ENCODE measurements around the gene ICA1L. TPM values are rescaled to one million over a fixed set of nuclear protein-coding genes. Genes with fewer than 3 reads are reported as not detected.
"Not testable (repeated sequence)": the region's sequence is repeated elsewhere in the genome, so short reads cannot be mapped to it uniquely, and the experiment has no call there.

The ICA1L gene
- total RNA-seq, 1 donor from 2014 or later, result 3.6 TPM

DNA sequence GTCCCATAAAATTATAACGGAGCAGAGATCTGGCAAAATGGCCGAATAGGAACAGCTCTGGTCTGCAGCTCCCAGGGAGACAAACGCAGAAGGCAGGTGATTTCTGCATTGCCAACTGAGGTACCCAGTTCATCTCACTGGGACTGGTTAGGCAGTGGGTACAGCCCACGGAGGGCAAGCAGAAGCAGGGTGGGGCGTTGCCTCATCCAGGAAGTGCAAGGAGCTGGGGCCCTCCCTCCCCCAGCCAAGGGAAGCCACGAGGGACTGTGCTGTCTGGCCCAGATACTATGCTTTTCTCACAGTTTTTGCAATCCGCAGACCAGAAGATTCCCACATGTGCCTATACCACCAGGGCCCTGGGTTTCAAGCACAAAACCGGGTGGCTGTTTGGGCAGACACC is 22.8 kb downstream of the ICA1L start:
- intact Hi-C loops (cut with micrococcal nuclease), result no loop called here

DNA sequence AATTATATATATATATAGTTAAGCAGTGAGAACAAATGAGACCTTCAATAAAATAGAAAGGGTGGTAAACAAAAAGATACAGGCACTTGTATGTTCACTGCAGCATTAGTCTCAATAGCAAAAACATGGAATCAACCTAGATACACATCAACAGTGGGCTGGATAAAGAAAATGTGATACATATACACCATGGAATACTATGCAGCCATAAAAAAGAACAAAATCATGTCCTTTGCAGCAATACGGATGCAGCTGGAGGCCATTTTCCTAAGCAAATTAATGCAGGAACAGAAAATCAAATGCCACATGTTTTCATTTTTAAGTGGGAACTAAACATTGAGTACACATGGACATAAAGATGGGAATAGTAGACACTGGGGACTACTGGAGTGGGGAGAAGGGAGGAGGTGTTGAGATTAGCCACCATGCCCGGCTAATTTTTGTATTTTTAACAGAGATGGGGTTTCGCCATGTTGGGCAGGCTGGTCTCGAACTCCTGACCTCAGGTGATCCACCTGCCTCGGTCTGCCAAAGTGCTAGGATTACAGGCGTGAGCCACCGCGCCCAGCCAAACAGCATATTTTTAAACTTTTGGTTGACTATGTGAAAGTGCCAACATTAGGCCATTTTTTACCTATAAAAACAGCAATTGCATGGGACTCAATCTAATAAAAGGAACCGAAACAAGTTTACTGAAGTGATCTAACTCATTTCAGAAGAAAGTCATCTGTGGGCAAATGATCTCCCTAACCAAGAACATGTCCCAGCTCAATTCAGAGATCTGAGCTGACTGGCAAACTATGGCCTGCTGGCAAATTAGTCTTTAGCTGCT is 23.7 kb downstream of the ICA1L start:
- intact Hi-C loops (cut with micrococcal nuclease), result no loop called here

DNA sequence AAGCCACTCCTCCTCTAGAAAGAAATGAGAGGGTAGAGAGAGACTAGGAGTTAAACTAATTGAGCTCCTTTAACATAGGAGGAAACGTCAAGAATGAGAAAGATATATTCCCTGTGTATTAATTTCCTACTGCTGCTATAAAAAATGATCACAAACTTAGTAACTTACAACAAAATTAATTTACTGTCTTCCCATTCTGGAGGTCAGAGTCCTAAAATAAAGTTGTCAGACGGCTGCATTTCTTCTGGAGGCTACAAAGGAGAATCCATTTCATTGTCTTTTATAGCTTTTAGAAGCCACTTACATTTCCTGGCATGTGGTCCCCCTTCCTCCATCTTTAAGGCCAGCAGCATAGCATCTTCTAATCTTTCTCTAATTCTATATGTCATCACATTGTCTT is 26.9 kb downstream of the ICA1L start:
- intact Hi-C loops (cut with micrococcal nuclease), result no loop called here

DNA sequence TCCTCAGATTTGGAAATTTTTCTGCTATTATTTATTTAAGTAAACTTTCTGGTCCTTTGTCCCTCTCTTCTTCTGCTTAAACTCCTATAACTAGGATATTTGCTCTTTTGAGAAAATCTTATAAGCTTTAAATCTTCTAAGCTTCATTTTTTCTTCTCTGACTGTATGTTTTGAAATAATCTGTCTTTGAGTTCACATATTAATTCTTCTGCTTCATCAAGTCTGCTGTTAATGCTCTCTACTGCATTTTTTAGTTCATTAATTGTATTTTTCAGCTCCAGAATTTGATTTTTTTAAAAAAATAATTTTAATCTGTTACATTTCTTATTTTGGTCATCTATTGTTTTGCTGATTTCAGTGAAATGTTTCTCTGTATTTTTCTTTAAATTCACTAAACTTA is 28.9 kb downstream of the ICA1L start:
- intact Hi-C loops (cut with micrococcal nuclease), result no loop called here

DNA sequence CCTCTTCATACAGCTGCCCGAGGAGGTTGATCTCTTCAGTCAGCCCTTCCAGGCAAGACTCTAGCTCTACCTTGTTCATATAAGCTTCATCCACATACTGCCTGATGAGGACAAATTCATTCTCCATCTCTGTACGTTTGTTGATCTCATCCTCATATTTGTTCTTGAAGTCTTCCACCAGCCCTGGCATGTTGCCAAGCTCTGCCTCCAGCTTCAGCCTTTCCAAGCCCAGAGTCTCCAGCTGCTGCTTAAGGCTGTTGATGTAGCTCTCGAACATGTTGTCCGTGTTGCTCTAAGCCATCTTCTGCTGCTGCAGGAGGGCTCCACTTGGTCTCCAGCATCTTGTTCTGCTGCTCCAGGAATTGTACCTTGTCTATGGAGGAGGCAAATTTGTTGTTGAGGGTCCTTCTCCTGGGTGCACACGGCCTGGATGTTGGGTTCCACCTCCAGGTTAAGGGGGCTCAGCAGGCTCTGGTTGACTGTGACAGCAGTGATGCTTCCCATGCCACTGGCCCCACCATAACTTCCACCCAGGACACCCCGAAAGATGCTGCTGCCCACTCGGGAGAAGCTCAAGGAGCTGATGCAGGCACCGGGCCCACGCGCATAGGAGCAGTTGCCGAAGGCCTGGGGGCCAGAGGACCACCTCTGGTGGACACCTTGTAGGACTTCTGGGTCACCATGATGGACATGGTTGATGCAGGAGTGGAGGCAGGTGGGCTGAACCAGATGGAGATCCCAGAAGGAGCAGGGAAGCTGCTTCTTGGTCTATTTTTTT is 30.3 kb downstream of the ICA1L start:
- intact Hi-C loops (cut with micrococcal nuclease), result no loop called here

DNA sequence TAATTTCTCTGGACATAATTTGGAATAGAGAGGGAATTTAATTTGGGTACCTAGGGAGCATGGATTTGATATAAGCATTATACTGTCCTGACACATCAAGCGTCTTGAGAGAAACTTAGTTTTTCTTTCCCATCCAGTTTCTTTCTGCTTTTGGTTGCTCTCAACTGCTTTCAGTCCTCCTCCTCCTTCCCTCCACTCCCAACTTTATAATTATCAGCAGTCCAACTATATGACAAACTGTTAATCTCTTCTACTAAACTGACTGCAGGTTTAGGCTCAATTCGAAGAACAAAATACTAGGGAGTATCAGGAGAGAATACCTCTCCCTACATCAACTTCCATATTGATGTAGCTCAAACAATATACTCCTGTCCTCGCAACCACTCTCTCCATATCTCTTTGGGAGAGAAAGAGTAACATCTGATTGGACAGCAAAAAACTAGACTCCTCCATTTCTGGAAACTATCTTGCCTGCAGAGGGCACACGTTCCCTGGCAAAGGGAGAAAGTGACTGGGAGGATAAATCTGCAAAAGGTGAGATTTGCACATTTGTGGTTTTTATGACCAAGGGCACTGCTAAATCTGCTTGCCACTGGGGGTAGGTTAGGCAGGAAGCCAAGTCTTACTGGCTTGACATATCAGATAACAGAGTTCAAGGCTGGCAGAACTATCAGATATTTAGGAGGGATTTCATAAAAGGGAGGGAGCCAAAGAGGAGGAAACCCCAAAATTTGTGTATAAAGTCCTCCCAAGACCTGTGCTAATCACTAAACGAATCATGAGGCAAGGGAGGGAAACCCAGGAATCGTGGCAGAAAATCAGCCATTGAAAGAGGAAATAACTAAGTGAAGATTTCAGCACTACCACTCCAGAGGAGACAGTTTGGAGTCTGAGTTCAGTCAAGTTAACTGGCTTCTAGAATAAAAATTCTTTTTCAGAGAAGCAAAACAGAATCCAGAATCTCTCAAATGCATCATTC is 40.0 kb downstream of the ICA1L start:
- intact Hi-C loops (cut with micrococcal nuclease), result loop anchor here (1.0 to 10.0 kb wide), 7 partner anchors 39 to 623 kb away; partner anchors contain the start of genes CYP20A1 and FAM117B

DNA sequence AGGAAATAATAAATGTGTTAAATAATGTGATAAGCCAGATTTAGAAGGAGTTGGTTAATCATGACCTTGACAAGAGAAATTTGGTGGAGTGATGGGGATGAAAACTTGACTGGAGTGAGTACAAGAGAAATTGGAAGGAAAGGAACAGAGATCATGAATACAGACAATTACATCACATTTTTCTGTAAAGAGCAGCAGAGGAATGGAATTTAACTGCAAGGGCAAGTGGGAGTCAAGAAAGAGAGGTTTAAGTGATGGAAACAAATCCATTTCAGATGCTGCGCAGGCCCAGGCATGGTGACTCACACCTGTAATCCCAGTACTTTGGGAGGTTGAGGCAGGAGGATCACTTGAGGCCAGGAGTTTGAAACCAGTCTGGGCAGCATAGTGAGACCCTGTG is 46.7 kb downstream of the ICA1L start:
- intact Hi-C loops (cut with micrococcal nuclease), result no loop called here

DNA sequence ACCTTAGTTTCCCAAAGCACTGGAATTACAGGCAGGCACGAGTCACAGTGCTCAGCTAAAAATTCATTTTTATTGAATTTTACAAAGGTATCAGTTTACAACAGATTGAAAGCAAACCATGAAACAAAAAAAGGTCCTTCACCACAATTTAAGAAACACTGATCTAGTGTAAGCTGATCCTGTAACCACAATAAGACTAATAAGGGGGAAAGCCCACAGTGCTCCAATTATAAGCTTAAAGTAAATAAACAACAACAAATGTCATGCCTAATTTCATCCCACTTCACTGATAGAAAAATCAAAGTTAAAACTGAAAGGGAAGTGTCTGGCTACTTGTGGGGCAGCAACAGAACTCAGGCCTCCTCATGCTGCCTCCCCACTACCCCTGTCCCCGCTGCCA is 49.2 kb downstream of the ICA1L start:
- intact Hi-C loops (cut with micrococcal nuclease), result no loop called here

DNA sequence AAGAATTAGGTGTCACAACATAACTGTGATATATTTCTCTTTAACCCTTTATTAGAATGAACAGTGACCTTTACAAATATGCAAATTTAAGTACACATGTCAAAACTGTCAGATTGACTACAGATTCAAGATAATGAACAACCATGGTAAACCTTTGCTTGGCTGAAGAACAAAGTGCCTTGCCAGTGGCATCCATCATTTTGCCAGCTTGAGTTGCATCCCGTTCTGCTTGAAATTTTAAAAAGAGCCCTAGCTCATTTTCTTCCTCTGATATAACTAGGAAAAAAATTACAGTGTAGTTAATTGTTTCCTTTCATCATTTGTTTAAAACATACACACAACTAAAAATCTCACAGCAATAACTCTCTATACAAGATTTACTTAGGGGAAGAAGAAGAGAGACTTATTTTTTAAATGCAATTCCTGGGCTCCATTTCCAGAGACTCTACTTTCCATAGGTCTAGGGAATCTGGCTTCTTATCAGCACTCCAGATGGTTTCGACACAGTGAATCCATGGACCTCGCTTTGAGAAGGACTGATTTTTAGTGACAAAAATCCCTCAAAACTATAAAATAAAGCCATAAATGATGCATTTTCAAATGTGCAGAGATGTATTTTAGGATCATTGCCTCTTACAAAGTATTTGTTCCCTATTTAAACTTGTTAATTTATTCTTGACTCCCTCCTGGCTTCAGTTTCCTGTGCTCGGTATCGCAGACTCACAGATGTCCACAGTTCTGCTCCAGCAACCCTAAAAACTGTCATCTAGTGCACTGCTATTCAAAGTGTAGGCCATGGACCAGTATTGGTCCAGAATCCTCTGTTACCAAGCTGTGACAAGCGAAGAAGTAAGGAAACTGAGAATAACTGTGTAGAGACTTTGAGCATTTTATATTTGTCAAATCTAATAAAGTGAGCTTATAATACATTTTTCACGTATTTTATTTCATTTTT is 50.1 kb downstream of the ICA1L start:
- intact Hi-C loops (cut with micrococcal nuclease), result no loop called here

DNA sequence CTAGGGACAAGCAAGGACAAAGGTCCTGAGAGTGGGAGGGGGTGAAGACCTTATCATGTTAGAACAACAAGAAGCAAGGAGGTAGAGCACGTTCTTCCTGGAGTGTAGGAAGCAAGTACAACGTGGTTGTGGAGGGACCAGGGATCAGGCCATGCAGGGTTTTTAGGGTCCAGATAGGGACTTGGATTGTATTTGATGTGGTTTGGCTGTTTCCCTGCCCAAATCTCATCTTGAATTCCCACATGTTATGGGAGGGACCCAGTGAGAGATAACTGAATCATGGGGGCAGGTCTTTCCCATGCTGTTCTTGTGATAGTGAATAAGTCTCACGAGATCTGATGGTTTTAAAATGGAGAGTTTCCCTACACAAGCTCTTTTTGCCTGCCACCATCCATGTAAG is 53.2 kb downstream of the ICA1L start:
- intact Hi-C loops (cut with micrococcal nuclease), result no loop called here

DNA sequence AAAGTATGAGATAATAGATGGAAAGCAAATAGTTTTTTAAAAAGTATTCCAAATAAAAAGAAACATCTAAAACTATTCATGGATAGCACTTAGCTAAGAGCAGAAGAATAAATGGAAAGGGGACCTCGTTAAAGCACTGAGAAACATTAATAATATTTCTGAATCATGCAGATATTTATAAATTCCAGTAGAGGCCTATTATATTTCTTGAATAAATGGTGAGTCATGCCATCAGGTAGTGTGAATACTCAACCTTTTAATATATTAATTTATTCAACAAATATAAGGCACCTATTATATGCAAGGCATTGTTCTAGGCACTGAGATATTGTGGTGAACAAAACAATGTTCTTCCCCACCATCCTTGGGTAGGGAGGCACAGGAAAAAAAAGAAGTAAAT is 53.8 kb downstream of the ICA1L start:
- intact Hi-C loops (cut with micrococcal nuclease), result no loop called here

DNA sequence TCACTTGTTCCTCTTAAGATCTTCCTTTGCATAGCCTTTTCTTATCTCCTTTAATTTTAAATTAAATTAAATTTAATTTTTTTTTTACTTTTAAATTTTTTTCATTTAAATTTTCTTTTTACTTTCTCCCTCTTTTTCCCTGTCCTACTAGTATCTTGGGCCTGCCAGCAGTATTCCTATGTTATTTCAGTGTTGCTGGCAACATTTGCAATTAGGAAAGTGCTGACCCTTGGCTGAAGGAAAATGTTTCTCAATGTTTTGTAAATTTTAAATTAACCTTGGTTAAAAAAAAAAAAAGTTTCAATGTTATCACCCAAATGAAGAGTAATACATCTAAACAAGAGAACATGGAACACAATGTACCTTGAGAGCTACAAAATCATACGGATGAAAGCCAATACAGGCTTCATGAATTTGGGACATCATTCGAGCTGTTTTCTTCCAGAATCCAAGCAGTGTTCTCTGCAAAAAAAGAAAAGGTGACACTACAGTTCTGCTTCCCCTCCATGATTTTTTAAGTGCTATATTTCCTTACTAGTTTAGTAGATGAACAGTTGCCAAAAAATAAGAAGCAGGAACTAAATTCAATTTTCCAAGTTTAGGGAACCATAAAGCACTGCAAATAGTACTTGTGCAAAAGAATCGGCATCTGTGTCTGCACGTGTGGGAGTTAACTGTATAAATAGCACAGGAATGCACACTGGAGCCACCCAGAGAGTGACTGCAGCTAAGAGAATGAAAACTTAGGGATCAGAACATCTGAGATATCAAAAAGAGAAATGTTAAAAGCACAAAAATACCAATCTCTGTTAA is 55.8 kb downstream of the ICA1L start:
- intact Hi-C loops (cut with micrococcal nuclease), result no loop called here

DNA sequence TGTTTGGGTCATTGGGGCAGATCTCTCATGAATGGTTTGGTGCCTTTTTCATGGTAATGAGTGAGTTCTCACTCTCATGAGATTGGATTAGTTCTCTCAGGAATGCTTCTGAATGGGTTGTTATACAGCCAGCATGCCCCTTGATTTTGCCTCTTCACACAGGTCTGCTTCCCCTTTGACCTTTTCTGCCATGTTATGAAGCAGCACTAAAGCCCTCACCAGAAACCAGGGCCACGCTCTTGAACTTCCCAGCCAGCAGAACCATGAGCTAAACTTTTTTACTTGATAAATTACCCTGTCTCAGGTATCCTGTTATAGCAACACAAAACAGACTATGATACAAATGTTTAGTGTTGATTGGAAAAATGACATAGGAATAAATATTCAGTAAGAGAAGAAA is 57.3 kb downstream of the ICA1L start:
- intact Hi-C loops (cut with micrococcal nuclease), result no loop called here

DNA sequence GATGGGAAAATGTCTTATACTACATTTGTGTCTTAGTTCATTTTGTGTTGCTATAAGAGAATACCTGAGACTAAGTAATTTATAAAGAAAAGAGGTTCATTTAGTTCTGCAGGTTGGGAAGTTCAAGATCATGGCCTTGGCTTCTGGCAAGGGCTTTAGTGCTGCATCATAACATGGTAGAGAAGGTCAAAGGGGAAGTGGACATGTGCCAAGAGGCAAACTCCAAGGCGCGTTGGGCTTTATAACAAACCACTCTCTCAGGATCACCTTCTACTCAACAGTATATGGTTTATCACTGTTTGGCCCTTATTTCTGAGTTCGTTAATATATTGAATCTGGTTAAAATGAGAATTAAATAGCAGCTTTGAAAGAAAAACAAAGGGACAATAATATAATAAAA is 58.2 kb downstream of the ICA1L start:
- intact Hi-C loops (cut with micrococcal nuclease), result no loop called here

DNA sequence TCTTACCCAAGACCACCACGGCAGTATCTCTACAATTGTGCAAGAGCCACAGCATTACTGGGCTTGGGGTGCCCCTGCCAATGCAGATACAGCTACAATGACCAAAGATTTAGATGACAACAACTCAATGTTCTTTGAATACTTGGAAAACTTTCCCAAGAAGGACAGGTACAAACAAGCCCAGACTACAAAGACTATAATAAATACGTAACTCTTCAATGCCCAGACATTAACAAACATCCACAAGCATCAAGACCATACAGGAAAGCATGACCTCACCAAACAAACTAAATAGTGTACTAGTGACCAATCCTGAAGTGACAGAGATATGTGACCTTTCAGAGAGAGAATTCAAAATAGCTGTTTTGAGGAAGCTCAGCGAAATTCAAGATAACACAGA is 62.8 kb downstream of the ICA1L start:
- intact Hi-C loops (cut with micrococcal nuclease), result no loop called here

DNA sequence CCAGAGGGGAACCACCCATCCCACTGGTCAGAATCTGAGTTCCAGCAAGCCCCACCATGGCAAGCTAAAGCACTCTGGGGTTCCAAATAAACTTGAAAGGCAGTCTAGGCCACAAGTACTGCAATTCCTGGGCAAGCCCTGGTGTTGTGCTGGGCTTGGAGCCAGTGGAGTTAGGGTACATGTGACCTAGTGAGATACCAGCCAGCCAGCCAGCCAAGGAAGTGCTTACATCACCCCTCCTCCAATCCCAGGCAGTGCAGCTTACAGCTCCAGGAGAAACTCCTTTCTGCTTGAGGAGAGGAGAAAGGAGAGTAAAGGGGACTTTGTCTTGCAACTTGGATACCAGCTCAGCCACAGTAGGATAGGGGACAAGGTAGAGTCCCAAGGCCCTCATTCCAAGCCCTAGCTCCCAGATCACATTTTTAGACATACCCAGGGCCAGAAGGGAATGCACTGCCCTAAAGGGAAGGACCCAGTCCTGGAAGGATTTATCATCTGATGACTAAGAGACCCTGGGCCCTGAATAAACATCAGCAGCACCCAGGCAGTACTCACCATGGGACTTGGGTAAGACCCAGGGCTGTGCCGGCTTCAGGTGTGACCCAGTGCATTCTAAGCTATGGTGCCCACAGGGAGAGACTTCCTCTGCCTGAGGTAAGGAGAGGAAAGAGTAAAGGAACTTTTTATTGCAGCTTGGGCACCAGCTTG is 64.0 kb downstream of the ICA1L start:
- intact Hi-C loops (cut with micrococcal nuclease), result not testable (repeated sequence)

DNA sequence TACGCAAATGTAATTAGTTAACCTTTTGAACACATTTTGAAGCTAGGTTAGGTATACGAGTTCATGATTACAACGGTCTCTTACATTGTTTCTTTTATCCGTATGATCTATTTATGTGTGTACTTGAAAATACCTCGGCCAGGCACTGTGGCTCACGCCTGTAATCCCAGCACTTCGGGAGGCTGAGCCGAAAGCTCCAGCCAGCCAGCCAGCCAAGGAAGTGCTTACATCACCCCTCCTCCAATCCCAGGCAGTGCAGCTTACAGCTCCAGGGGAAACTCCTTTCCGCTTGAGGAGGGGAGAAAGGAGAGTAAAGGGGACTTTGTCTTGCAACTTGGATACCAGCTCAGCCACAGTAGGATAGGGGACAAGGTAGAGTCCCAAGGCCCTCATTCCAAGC is 65.7 kb downstream of the ICA1L start:
- intact Hi-C loops (cut with micrococcal nuclease), result not testable (repeated sequence)

DNA sequence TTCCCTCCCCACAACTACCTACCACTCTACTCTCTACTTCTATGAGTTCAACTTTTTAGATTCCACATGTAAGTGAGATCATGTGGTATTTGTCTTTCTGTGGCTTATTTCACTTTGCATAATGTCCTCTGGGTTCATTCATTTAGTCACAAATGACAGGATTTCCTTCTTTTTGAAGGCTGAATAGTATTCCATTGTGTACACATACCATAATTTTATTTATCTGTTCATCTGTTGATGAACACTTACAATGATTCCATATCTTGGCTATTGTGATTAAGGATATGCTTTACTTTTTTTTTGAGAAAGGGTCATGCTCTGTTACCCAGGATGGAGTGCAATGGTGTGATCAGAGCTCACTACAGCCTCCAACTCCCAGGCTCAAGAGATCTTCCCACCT is 73.6 kb downstream of the ICA1L start:
- intact Hi-C loops (cut with micrococcal nuclease), result no loop called here

DNA sequence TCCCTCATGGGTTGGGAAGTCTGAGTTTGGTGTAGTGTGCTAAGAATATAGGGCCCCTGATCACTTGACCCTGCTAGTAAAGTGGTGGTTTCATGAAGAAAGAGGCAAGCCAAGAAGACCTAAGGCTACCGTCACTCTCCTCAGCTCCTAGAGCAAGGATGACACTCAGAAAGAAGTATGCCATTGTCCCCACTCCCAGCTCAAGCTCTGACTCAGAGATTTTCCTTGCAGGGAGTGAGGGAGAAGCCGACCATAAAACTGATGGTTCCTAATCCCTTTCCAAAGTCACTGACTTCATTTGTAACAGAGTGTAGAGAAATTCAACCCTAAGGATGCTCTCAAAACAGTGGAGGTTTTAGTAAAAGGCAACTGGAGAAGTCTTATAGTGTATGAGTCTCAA is 80.9 kb downstream of the ICA1L start:
- intact Hi-C loops (cut with micrococcal nuclease), result no loop called here
